Measurements from ENCODE around the gene ABCC6. TPM values are rescaled to one million over a fixed set of nuclear protein-coding genes. Genes with fewer than 3 reads are reported as not detected.
"Not testable (repeated sequence)": the region's sequence is repeated elsewhere in the genome, so short reads cannot be mapped to it uniquely, and the experiment has no call there.

ABCC6 gene
- total and polyA plus RNA-seq, 2 of the 4 experiments (the other 2 are of a cell fraction): 0.36 to 1.3 TPM

- H3K23ac ChIP-seq (ENCODE audit: low read depth, low read length); H4K20me1 ChIP-seq (ENCODE audit: insufficient read depth, low read length); H3K27ac ChIP-seq (ENCODE audit: insufficient read depth, low read length); POLR2A ChIA-PET (ENCODE audit: unreplicated experiment); H2AFZ ChIP-seq (replicated peaks; ENCODE audit: low read length, poor library complexity); H3K4ac ChIP-seq (ENCODE audit: low read depth, low read length); DNase-seq; H4K91ac ChIP-seq (ENCODE audit: insufficient read depth, low read depth, low read length); H4K5ac ChIP-seq (ENCODE audit: low read depth, low read length); H3K27me3 ChIP-seq (ENCODE audit: control insufficient read depth, insufficient read depth, low read length); CTCF ChIA-PET; H2AK5ac ChIP-seq (ENCODE audit: low read depth, low read length); H4K8ac ChIP-seq (ENCODE audit: low read depth in 2 of 2, low read length in 2 of 2); H3K4me2 ChIP-seq (ENCODE audit: low read depth, low read length); H3K36me3 ChIP-seq (ENCODE audit: control insufficient read depth, insufficient read depth, low read length); H2BK5ac ChIP-seq (ENCODE audit: low read depth, low read length, poor library complexity, severe bottlenecking); ATAC-seq (ENCODE audit: low read depth); H2BK15ac ChIP-seq (ENCODE audit: low read depth, low read length); dilution Hi-C loops (cut with HindIII; ENCODE audit: low sequenced_read_pairs, unreplicated experiment); H2BK120ac ChIP-seq (ENCODE audit: low read depth, low read length); H3K56ac ChIP-seq (ENCODE audit: extremely low read depth, insufficient read depth, low read length); H3K79me1 ChIP-seq (ENCODE audit: low read depth in 1 of 2, low read length in 2 of 2); H3K4me3 ChIP-seq (ENCODE audit: insufficient read depth, low read depth, low read length); H2BK20ac ChIP-seq (ENCODE audit: low read depth, low read length); intact Hi-C loops (cut with micrococcal nuclease); H3K18ac ChIP-seq (ENCODE audit: low read depth, low read length); BruUV-seq (replicated peaks); H3K9me1 ChIP-seq (ENCODE audit: insufficient read depth, low read length); H3K9me3 ChIP-seq (ENCODE audit: control insufficient read depth, insufficient read depth, low read length); in situ Hi-C loops (cut with MboI; ENCODE audit: low sequenced_read_pairs); H2AK9ac ChIP-seq (replicated peaks; ENCODE audit: low read depth, low read length, poor library complexity); H3K4me1 ChIP-seq (ENCODE audit: control insufficient read depth, insufficient read depth, low read length); H3K9ac ChIP-seq (ENCODE audit: low read depth, low read length); H3K14ac ChIP-seq (replicated peaks; ENCODE audit: low read depth, low read length): not testable (repeated sequence)
- WGBS, 2 experiments (ENCODE audit: extremely low coverage in 2 of 2, insufficient read length in 1 of 2): no CpG with 5 or more reads among the region's 11 CpGs
Observed at GRCh38 chr16:16243886-16244285, 20.6 kb upstream of the ABCC6 start.

DNA sequence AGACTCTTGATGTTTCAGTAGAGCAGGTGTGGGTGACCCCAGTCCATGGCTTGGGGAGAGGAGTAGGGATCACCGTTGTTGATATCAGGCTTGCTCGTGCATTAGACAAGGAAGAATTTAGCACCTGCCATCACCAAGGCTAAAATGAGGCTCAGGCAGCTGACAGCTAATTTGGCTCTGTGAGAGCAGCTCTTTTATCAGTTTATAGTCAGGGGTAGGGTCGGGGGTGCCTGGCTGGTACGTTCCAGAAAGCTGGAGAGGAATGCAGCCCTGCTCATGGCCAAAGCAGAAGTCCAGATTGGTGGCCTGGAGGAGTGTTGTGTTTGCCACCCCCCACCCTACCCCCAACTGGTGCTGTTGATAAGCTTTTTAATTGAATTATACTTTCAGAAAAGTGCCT, 17.4 kb upstream of the ABCC6 start:
- H3K18ac ChIP-seq (ENCODE audit: low read depth, low read length); H2BK5ac ChIP-seq (ENCODE audit: low read depth, low read length, poor library complexity, severe bottlenecking); ATAC-seq (ENCODE audit: low read depth); H2BK120ac ChIP-seq (ENCODE audit: low read depth, low read length); H2AK5ac ChIP-seq (ENCODE audit: low read depth, low read length); H3K4ac ChIP-seq (ENCODE audit: low read depth, low read length); H3K23ac ChIP-seq (ENCODE audit: low read depth, low read length); POLR2A ChIA-PET (ENCODE audit: unreplicated experiment); H2AFZ ChIP-seq (replicated peaks; ENCODE audit: low read length, poor library complexity); H3K4me2 ChIP-seq (ENCODE audit: low read depth, low read length); H3K14ac ChIP-seq (replicated peaks; ENCODE audit: low read depth, low read length); H4K91ac ChIP-seq (ENCODE audit: insufficient read depth, low read depth, low read length); in situ Hi-C loops (cut with MboI; ENCODE audit: low sequenced_read_pairs); H3K27ac ChIP-seq (ENCODE audit: insufficient read depth, low read length); H3K36me3 ChIP-seq (ENCODE audit: control insufficient read depth, insufficient read depth, low read length); H3K4me3 ChIP-seq (ENCODE audit: insufficient read depth, low read depth, low read length); H3K4me1 ChIP-seq (ENCODE audit: control insufficient read depth, insufficient read depth, low read length); H3K9me3 ChIP-seq (ENCODE audit: control insufficient read depth, insufficient read depth, low read length); H4K20me1 ChIP-seq (ENCODE audit: insufficient read depth, low read length); DNase-seq; H2BK15ac ChIP-seq (ENCODE audit: low read depth, low read length); H2AK9ac ChIP-seq (replicated peaks; ENCODE audit: low read depth, low read length, poor library complexity); H3K79me1 ChIP-seq (ENCODE audit: low read depth in 1 of 2, low read length in 2 of 2); H4K5ac ChIP-seq (ENCODE audit: low read depth, low read length); BruUV-seq (replicated peaks); H3K9me1 ChIP-seq (ENCODE audit: insufficient read depth, low read length); CTCF ChIA-PET; H3K9ac ChIP-seq (ENCODE audit: low read depth, low read length); intact Hi-C loops (cut with micrococcal nuclease); H3K56ac ChIP-seq (ENCODE audit: extremely low read depth, insufficient read depth, low read length); H3K27me3 ChIP-seq (ENCODE audit: control insufficient read depth, insufficient read depth, low read length); dilution Hi-C loops (cut with HindIII; ENCODE audit: low sequenced_read_pairs, unreplicated experiment); H4K8ac ChIP-seq (ENCODE audit: low read depth in 2 of 2, low read length in 2 of 2); H2BK20ac ChIP-seq (ENCODE audit: low read depth, low read length): not testable (repeated sequence)
- no CpG with 5 or more reads among the region's 4 CpGs for WGBS, 2 experiments (ENCODE audit: extremely low coverage in 2 of 2, insufficient read length in 1 of 2)

Data from IMR-90 (cell line).